Measurements from ENCODE around the gene SSTR3.

DNA sequence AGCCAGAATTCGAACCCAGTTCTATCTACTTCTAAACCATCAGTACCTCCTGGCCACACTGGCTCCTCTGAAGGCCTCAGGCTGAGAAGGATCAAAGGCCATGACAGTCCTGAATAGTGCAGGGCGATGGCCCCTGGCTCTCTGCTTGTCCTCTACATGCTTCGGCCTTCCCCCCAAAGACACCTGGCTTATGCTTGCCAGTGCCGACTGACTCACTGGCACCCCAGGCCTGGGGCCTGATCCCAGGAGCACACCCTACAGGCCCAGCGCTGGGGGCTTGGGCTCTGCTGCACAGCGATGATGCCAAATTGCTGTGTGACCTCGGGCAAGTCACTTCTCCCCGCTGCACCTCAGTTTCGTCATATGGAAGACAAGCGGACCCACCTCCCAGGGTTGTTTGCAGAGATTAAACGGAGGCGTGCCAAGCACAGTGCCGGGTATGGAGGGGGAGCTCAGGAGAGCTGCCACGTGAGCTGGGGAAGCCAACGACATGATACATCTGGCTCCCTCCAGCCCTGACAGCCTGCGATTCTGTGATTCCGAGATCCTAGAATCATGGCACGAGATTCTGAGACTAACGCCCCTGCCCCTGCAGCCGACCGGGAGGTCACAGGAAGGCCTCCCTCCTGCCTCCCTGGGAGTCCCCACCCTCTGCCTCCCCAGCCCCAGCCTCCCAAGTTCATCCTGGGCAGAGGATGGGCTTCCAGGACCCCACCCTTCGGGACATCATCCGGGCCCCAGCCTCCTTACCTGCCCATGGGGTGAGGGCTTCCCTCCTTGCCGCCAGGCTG lies 1.0 kb downstream of the SSTR3 start:
- TF ChIP-seq, protein P1, sequence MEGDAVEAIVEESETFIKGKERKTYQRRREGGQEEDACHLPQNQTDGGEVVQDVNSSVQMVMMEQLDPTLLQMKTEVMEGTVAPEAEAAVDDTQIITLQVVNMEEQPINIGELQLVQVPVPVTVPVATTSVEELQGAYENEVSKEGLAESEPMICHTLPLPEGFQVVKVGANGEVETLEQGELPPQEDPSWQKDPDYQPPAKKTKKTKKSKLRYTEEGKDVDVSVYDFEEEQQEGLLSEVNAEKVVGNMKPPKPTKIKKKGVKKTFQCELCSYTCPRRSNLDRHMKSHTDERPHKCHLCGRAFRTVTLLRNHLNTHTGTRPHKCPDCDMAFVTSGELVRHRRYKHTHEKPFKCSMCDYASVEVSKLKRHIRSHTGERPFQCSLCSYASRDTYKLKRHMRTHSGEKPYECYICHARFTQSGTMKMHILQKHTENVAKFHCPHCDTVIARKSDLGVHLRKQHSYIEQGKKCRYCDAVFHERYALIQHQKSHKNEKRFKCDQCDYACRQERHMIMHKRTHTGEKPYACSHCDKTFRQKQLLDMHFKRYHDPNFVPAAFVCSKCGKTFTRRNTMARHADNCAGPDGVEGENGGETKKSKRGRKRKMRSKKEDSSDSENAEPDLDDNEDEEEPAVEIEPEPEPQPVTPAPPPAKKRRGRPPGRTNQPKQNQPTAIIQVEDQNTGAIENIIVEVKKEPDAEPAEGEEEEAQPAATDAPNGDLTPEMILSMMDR (IDR thresholded peaks at IDR 0.05; ENCODE audit: low read depth, low read length), result no peak
- no peak for TF ChIP-seq POLR2A (IDR thresholded peaks at IDR 0.05; ENCODE audit: extremely low read depth, insufficient read length)

All from NB4 (cell line).